Measurements from ENCODE around the gene ZNF682. TPM values are rescaled to one million over a fixed set of nuclear protein-coding genes. Genes with fewer than 3 reads are reported as not detected.
"Not testable (repeated sequence)": the region's sequence is repeated elsewhere in the genome, so short reads cannot be mapped to it uniquely, and the experiment has no call there.

Gene ZNF682
- total RNA-seq, 1 donor from 2014 or later, result 6.4 TPM

DNA sequence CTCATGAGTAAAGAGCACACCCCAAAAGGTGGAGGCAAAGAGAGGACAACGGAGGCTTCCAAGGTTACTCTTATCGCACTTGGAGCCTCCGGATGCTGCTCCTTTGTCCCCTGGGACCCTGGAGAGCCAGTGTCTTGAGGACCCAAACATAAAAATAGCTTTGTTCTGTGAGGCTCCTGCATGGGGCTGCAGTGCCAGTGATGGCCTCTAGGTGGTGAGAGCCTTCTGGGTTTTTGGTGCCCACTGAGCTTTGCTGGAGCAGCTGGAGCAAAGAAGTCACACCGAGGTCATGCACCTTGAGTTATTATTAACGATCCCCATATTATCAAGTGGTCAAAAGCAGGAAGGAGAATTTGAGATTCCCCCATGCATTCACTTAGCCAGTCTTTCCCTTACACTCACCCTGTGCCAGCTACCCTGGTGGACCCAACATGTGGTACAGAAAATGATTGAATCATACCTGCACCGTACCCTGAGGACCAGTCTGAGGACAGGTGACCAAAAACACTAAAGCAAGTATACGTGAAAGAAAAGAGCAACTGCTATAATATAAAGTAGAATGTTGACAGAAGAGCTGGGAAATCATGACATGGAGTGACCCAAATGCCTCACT, 41.5 kb downstream of the ZNF682 start:
- peak; percentile 42 for DNase-seq

DNA sequence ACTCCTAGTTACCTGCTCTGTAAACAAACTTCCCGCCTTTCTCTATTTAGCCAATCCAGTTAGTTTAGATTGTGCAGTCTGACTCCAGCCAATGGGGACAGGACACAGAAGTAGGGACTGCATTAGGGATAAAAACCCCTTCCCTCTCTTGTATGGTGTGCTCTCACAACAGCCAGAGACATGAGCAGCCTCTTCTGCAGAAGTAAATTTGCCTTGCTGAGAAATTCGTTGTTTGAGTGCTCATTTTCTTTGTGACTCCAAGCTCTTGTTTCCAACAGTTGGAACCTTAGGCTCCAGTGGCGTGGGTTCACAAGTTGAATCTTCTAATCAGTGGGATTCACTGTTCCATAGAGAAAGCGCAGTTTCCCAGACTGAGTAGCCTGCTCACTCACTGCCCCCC, 72.4 kb downstream of the ZNF682 start:
- no peak for DNase-seq

DNA sequence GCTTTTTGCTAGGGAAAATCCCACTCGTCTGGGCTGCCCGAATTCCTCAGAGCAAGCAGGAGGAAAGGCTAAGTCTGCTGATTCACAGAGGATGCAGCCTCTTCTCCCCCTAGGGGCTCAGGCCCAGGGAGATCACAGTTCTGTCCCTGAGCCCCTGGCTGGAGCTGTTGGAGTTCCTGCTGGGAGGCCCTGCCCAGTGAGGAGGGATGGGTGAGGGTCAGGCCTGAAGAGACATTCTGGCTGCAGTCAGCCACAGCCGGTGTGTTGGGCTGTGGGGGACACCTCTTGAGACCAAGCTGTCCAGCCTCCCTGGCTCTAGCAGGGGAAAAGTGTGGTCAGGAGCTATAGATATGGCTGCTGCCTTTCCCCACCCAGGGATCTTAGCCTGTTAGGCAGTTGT, 73.2 kb downstream of the ZNF682 start:
- DNase-seq, result not testable (repeated sequence)

- DNase-seq, result no peak
These were observed 74.9 kb downstream of the ZNF682 start for GRCh38 chr19:19964416-19964815.

GRCh38 chr19:19959151-19959799, 80.0 kb downstream of the ZNF682 start:
- peak; percentile 82 for DNase-seq

DNA sequence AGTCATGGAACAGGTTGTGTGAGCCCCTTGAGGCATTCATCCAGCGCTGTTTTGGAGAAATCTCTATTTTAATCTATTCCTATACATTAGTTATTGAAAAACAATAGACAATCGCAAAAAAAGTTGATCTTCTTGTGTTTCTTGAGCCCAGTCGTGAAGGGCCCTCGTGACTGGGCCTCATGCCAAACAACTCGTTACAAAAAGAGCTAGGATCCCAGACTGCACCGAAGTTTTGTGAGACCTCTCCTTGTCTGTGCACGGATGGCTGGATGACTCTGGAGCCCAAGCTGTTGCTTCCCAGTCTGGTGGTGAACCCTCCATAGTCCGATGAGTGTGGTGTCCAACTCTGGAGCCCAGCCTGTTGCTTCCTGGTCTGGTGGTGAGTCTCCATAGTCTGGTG, 81.5 kb downstream of the ZNF682 start:
- DNase-seq, result not testable (repeated sequence)

DNA sequence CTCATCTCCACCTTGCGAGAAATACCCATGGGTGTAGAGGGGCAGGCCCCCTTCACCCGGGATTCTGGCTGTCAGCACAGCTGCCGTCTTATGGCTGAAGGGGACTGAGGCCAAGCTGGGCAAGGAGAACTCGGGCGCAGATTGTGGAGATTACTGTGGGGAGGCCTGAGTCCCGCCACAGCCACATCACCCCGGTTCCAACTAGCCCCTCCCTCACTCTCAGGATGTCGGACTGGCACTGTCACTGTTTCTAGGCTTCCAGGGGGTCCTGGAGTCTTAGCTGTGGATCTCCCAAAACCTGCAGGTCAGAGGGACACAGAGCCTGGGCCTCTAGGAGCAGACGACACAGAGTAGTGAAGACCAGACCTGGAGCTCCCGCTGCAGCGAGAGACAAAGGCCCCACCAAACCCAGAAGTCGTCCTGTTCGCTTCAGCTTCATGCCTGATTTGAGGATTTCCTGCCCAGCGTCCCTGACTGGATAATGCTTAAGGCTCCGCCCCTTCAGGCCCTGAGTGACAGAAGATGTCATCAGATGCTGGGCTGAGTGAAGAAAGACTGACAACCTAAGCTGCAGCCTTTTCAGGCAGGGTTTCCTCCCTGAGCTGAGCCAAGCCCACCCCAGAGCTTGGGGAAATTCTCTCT, 82.8 kb downstream of the ZNF682 start:
- DNase-seq, result peak; percentile 53

DNA sequence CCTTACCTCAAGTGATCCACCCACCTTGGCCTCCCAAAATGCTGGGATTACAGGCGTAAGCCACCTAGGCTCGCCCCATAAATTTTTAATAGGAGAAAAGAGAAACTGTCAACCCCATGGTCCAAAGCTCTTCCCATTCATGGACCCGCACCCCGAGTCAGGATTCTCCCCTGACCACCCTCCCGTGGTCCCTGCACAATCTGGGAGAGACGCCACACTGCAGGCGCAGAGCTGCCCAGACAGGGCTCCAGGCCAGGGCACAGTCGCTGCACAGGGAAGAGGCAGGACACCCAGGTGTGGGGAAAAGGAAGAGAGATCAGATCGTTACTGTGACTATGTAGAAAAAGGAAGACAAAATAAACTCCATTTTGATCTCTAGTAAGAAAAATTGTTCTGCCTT, 84.1 kb downstream of the ZNF682 start:
- no peak for DNase-seq

Small RNAs within 50 kb of the gene (small RNA-seq; reads per million reads assigned to genes)
- not detected for gene AC006539.3 (ENCODE audit: low replicate concordance)

Other genes starting within 250 kb of the ZNF682 start
- 31.9 TPM for gene ZNF506, start 217.8 kb downstream of the ZNF682 start, total RNA-seq
- 9.1 TPM for gene ZNF253, start 173.6 kb downstream of the ZNF682 start, total RNA-seq
- 12.3 TPM for gene ZNF93, start 138.6 kb downstream of the ZNF682 start, total RNA-seq
- gene ZNF90, start 38.5 kb upstream of the ZNF682 start, total RNA-seq, result 4.1 TPM
- 9.5 TPM for gene ZNF486, start 127.7 kb upstream of the ZNF682 start, total RNA-seq

Data from tongue (tissue), 3 donors.